NB4 (cell line): ENCODE data around the gene CCDC187.

Experiments used
- DNase-seq: peaks from one replicate; pipeline ENCODE4 v3.0.0; 2010; ENCODE audit warnings: low read depth
- H3K4me3 ChIP-seq: one replicate; pipeline ENCODE4 v1.5.1; 2011; ENCODE audit warnings: mild to moderate bottlenecking, low read depth, low read length, moderate library complexity
- MAX ChIP-seq: IDR thresholded peaks from 2 replicates; pipeline ENCODE4 v1.6.1; 2011; ENCODE audit warnings: low read depth, low read length
- MYC ChIP-seq: IDR thresholded peaks from 2 replicates; pipeline ENCODE4 v1.6.1; 2011; ENCODE audit warnings: low read depth, low read length
- POLR2A ChIP-seq: IDR thresholded peaks from 2 replicates; pipeline ENCODE4 v1.6.1; 2011; ENCODE audit warnings: mild to moderate bottlenecking; ENCODE audit not compliant: insufficient read length; ENCODE audit errors: extremely low read depth
- TF ChIP-seq, protein P1 (sequence below): IDR thresholded peaks from one replicate; pipeline ENCODE4 v1.5.1; 2012; ENCODE audit warnings: low read depth, low read length

Gene CCDC187

DNA sequence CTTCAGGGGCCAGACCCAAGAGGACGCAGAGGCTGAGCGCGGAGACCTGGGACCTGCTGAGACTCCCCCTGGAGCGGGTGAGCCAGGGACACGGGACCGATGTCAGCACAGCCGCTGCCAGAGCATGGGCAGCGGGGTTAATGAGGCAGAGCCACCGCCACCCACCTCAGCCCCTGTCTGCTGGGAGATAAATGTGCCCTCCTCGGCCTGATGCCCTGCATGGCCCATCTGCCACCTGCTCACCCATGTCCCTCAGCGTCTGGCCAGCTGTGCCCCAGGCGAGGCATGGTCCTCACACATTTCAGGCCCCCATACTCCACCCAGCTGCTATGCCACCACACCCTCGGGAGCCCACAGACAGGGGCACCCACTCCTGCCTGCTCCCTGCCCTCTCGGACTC, 44.8 kb upstream of the CCDC187 start:
- no peak overlapping the region for H3K4me3 ChIP-seq
- no peak for DNase-seq
- no peak for TF ChIP-seq MAX
- TF ChIP-seq MYC: no peak
- TF ChIP-seq, protein P1, sequence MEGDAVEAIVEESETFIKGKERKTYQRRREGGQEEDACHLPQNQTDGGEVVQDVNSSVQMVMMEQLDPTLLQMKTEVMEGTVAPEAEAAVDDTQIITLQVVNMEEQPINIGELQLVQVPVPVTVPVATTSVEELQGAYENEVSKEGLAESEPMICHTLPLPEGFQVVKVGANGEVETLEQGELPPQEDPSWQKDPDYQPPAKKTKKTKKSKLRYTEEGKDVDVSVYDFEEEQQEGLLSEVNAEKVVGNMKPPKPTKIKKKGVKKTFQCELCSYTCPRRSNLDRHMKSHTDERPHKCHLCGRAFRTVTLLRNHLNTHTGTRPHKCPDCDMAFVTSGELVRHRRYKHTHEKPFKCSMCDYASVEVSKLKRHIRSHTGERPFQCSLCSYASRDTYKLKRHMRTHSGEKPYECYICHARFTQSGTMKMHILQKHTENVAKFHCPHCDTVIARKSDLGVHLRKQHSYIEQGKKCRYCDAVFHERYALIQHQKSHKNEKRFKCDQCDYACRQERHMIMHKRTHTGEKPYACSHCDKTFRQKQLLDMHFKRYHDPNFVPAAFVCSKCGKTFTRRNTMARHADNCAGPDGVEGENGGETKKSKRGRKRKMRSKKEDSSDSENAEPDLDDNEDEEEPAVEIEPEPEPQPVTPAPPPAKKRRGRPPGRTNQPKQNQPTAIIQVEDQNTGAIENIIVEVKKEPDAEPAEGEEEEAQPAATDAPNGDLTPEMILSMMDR: no peak
- no peak for TF ChIP-seq POLR2A

DNA sequence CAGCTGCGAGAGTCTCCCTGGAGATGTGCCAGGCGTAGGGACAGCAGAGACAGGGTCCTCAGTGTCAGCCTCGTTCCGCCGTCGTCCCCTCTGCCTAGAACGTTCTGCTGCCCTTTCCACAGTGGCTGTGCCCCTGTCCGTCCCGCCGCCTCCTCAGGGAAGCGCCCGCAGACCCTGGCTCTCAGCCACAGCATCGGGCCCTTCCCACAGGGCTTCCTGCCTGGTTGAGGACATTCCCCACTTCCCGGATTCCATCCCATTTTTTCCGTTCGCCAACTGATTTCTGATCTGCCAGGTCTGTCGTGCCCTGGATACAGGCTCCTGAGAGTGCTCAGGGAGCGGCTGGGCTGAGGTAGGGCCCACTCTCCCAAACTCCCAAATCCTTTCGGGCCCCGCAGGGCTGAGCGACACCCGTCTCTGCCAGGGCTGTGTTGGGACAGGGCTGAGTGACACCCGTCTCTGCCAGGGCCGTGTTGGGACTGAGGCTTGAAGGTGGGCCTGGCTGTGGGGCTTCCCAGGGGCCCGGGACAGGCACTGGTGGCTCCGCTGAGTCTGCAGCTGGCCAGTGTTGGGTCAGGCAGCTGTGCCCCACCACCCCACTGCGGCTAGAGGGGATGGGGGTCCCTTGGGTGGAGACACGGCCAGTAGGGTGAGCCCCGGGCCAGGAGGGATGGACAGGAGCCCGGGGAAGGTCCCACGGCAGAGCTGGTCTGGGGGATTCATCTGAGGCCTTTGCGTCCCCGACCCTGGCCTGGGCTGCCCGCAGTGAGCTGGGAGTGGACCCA, 43.8 kb upstream of the CCDC187 start:
- TF ChIP-seq POLR2A (no peak), MYC (no peak), MAX (no peak)
- TF ChIP-seq, protein P1: no peak
- DNase-seq: no peak
- H3K4me3 ChIP-seq: no peak overlapping the region

DNA sequence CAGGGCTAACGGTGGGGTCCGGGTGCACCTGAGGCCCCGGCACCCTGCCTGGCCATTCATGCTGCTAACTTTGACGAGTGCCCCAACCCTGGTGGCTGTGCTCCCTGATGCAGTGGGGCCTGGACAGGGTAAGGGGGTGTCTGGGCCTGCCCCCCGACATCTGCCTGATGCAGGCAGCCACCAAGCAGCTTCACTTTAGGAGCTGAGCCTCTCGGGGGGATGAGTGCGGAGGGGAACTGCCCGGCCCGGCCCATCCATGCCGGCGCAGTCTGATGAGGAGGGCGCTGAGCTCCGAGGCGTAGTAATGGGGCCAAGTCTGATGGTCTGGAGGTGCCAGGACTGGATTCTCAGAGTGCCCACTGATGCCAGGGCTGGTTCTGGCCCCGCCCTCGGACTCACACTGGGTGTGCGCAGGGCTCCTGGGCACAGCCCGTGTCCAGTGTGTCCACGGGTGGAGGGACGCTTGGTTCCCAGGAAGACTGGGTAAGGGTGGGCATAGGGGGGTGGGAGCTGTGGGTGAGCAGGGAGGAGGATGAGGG, 43.1 kb upstream of the CCDC187 start:
- TF ChIP-seq MYC: no peak
- TF ChIP-seq POLR2A: no peak
- TF ChIP-seq, protein P1: no peak
- TF ChIP-seq MAX: no peak
- no peak overlapping the region for H3K4me3 ChIP-seq
- DNase-seq: no peak

DNA sequence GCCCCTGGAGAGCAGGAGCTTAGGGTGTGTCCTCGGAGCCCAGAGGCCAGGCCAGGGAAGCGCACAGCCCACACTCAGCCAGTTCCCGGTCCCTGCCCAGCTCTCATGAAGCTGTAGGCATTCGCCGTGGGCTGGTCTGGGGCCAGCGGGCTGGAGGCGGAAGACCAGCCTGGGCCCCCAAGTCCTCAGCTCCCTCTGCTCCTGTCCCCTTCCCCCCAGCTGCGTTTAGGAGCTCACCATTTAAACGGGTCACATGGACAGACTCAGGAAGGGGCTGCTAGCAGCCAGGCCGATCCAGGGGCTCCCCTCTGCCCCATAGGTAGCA, 42.2 kb upstream of the CCDC187 start:
- no peak overlapping the region for H3K4me3 ChIP-seq
- TF ChIP-seq MYC (no peak), MAX (no peak), POLR2A (no peak)
- TF ChIP-seq, protein P1: no peak

DNA sequence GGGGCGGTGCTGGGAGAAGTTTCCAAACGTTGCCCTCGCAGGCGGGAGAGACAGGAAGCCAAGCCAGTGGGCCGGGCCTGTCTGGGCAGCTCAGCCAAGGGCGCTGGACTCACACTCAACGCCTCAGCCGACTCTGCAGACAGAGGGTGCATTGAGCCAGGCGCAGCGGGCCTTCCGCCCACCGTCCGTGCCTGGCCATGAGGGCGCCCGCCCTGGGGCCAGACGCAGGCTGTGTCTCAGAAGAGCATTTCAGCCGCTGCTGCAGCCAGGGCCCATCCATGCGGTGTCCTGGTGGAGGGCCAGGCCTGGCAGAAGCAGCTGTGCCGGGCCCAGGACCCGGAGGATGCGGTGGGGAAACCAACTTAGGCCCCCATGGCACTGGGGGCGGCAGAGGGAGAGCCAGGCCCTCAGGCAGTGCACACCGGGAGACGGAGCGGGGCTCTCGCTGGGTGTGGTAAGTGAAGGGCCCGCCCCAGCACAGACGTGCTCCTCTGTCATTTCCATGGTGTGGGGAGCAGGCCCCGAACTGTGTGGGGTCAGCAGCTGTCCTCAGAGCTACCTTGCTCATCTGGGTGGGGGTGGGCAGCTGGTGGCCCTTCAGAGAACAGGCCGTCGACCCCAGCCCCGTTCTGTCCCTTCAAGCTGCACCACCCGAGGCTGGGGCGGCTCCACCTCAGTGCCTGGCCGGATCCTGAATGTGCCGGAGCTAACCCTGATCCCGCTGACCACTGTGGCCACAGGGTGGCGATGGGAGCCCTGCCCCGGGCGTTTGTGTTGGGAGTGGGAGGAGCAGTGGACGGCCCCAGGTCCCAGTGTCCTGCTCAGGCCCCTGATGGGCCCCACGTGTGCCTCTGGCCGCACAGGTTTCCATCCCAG, 41.6 kb upstream of the CCDC187 start:
- no peak for DNase-seq
- no peak overlapping the region for H3K4me3 ChIP-seq
- no peak for TF ChIP-seq MYC
- no peak for TF ChIP-seq MAX
- no peak for TF ChIP-seq POLR2A
- TF ChIP-seq, protein P1: peak; percentile 6

More for the DNA sequence above, 42.2 kb upstream of the CCDC187 start:
- DNase-seq: no peak
